A549 (cell line): ENCODE data around the gene DUSP28. TPM values are rescaled to one million over a fixed set of nuclear protein-coding genes. Genes with fewer than 3 reads are reported as not detected.

ENCODE experiments used
- ATAC-seq, 2 experiments: fragments of 200-7000 bp in 1 of 2; fragments of >200 bp in 1 of 2; cut with Nextera tagmentation in 1 of 2; cut with Tn5 transposase in 1 of 2; 3 replicates each; pipeline versions ENCODE4 v1.8.0 to v1.9.1; 2018 to 2020; ENCODE audit warnings: mild to moderate bottlenecking in 1 of 2, moderate library complexity in 1 of 2
- CTCF ChIA-PET: fragments of 300-600 bp; sonication (Branson Sonifier 250); formaldehyde crosslinking; extraction: SDS; loops from one replicate; lab custom pipeline; 2021; ENCODE audit warnings: antibody characterized with exemption, inconsistent platforms; lab: Yijun Ruan, JAX
- POLR2A ChIA-PET: fragments of 350-600 bp; formaldehyde crosslinking; extraction: SDS; loops from one replicate; lab custom pipeline; 2021; ENCODE audit warnings: antibody characterized with exemption, inconsistent platforms; lab: Yijun Ruan, JAX
- DNase-seq, 2 experiments: peaks; one replicate each; pipeline versions ENCODE4 v3.0.0 to v3.0.0-alpha.2; 2011 to 2016; ENCODE audit warnings: low read depth in 1 of 2, low spot score in 1 of 2
- FAIRE-seq: peaks from 2 replicates; lab custom pipeline; 2011; peaks lifted over from hg19 to GRCh38; lab: Jason Lieb, UNC
- H3K27ac ChIP-seq, 2 experiments: fragments of >200 bp; sonication (Bioruptor Twin); formaldehyde crosslinking; 3 replicates each; pipeline ENCODE4 v1.5.1; 2016 to 2017
- H3K4me1 ChIP-seq: fragments of >200 bp; sonication (Bioruptor Twin); formaldehyde crosslinking; 3 replicates; pipeline ENCODE4 v1.6.1; 2016
- H3K4me2 ChIP-seq: fragments of >200 bp; sonication (Bioruptor Twin); formaldehyde crosslinking; 3 replicates; pipeline ENCODE4 v1.6.1; 2016
- H3K4me3 ChIP-seq: fragments of >200 bp; sonication (Bioruptor Twin); formaldehyde crosslinking; 3 replicates; pipeline ENCODE4 v1.5.1; 2016
- H3K9me3 ChIP-seq: fragments of >200 bp; sonication (Bioruptor Twin); formaldehyde crosslinking; 3 replicates; pipeline ENCODE4 v1.6.1; 2016
- BCL3 ChIP-seq: fragments of >200 bp; sonication (Bioruptor Twin); formaldehyde crosslinking; IDR thresholded peaks from 3 replicates; pipeline ENCODE4 v1.6.1; 2016
- CBX2 ChIP-seq: fragments of 200-600 bp; sonication (generic); IDR thresholded peaks from 2 replicates; pipeline ENCODE4 v1.6.1; 2016; ENCODE audit warnings: low read depth, mild to moderate bottlenecking, borderline replicate concordance
- CEBPB ChIP-seq, 2 experiments: fragments of >200 bp in 1 of 2; sonication (Bioruptor Twin) in 1 of 2; formaldehyde crosslinking in 1 of 2; IDR thresholded peaks; 2 replicates each; pipeline ENCODE4 v1.6.1; 2012 to 2016
- EHF ChIP-seq: fragments of 250-450 bp; sonication (Bioruptor Pico); IDR thresholded peaks from 2 replicates; pipeline ENCODE4 v1.5.0; 2020; ENCODE audit warnings: mild to moderate bottlenecking
- ESRRA ChIP-seq: fragments of 150-350 bp; IDR thresholded peaks from 2 replicates; pipeline ENCODE4 v1.6.1; 2014; ENCODE audit warnings: mild to moderate bottlenecking, low read length, borderline replicate concordance
- FOXS1 ChIP-seq: fragments of 250-450 bp; sonication (Bioruptor Pico); IDR thresholded peaks from 2 replicates; pipeline ENCODE4 v1.5.0; 2020; ENCODE audit warnings: mild to moderate bottlenecking, moderate library complexity
- HDAC2 ChIP-seq: fragments of 200-600 bp; sonication (generic); IDR thresholded peaks from 2 replicates; pipeline ENCODE4 v1.6.1; 2016
- HOXA7 ChIP-seq: fragments of 250-450 bp; sonication (Bioruptor Pico); IDR thresholded peaks from 2 replicates; pipeline ENCODE4 v1.5.0; 2020; ENCODE audit warnings: mild to moderate bottlenecking, moderate library complexity
- HOXB13 ChIP-seq: fragments of 250-450 bp; sonication (Bioruptor Pico); IDR thresholded peaks from 2 replicates; pipeline ENCODE4 v1.5.0; 2020; ENCODE audit warnings: low read depth, mild to moderate bottlenecking, moderate library complexity
- JUN ChIP-seq, 2 experiments: fragments of >200 bp; sonication (Bioruptor Twin); formaldehyde crosslinking; IDR thresholded peaks; 2 replicates in 1 of 2; 3 replicates in 1 of 2; pipeline ENCODE4 v1.6.1; 2016 to 2017
- JUNB ChIP-seq: fragments of >200 bp; sonication (Bioruptor Twin); formaldehyde crosslinking; IDR thresholded peaks from 2 replicates; pipeline ENCODE4 v1.6.1; 2016
- KDM1A ChIP-seq: fragments of 200-600 bp; sonication (generic); IDR thresholded peaks from 2 replicates; pipeline ENCODE4 v1.6.1; 2016; ENCODE audit warnings: low read depth, mild to moderate bottlenecking
- MAX ChIP-seq: IDR thresholded peaks from 2 replicates; pipeline ENCODE4 v1.6.1; 2012
- MYC ChIP-seq: IDR thresholded peaks from 2 replicates; pipeline ENCODE4 v1.6.1; 2012; ENCODE audit warnings: mild to moderate bottlenecking, inconsistent platforms, low read length, improper control_type of control experiment, borderline replicate concordance
- PHF8 ChIP-seq: fragments of 200-600 bp; sonication (generic); IDR thresholded peaks from 2 replicates; pipeline ENCODE4 v1.6.1; 2016; ENCODE audit warnings: low read depth, mild to moderate bottlenecking, antibody characterized with exemption, moderate library complexity, borderline replicate concordance
- RARB ChIP-seq: fragments of 250-450 bp; sonication (Bioruptor Pico); IDR thresholded peaks from 2 replicates; pipeline ENCODE4 v1.8.0; 2021; ENCODE audit warnings: mild to moderate bottlenecking, moderate library complexity
- REST ChIP-seq: fragments of 200-600 bp; sonication (generic); IDR thresholded peaks from 2 replicates; pipeline ENCODE4 v1.6.1; 2016; ENCODE audit warnings: antibody characterized with exemption, mild to moderate bottlenecking, moderate library complexity
- RFX5 ChIP-seq: fragments of 450-650 bp; IDR thresholded peaks from 2 replicates; pipeline ENCODE4 v1.7.1; 2014; ENCODE audit warnings: antibody characterized with exemption, mild to moderate bottlenecking, moderate library complexity
- SMC3 ChIP-seq: fragments of >200 bp; sonication (Bioruptor Twin); formaldehyde crosslinking; IDR thresholded peaks from 3 replicates; pipeline ENCODE4 v1.6.1; 2018; ENCODE audit warnings: inconsistent platforms
- SREBF2 ChIP-seq: fragments of 450-650 bp; IDR thresholded peaks from 2 replicates; pipeline ENCODE4 v1.6.1; 2014; ENCODE audit warnings: mild to moderate bottlenecking, moderate library complexity
- TP53 ChIP-seq: fragments of 250-450 bp; sonication (Bioruptor Pico); IDR thresholded peaks from 2 replicates; pipeline ENCODE4 v1.5.0; 2021; ENCODE audit warnings: mild to moderate bottlenecking, moderate library complexity
- USF2 ChIP-seq: fragments of 450-650 bp; IDR thresholded peaks from 2 replicates; pipeline ENCODE4 v1.6.1; 2014; ENCODE audit warnings: antibody characterized with exemption
- ZC3H11A ChIP-seq: fragments of 450-650 bp; IDR thresholded peaks from 2 replicates; pipeline ENCODE4 v1.6.1; 2014; ENCODE audit warnings: antibody characterized with exemption, mild to moderate bottlenecking
- WGBS: methylation state at CpG from one replicate; pipeline ENCODE4 v1.1.6; 2017; ENCODE audit errors: missing lambda C conversion rate; 5-methylcytosine and 5-hydroxymethylcytosine counted together
- polyA plus RNA-seq, 4 experiments: library from polyadenylated mRNA; depleted of rRNA in 3 of 4; stranded (reverse); fragments of >200 nt; fragmentation: RNase III in 1 of 4; extraction: RNeasy Plus Mini Kit Qiagen cat#74134 plus additional on column Dnase treatment in 1 of 4; gene quantifications; 2 replicates in 3 of 4; 3 replicates in 1 of 4; pipeline ENCODE4 v1.2.3, GENCODE V29; 2011 to 2017

Gene DUSP28
- polyA plus RNA-seq, 2 of the 4 experiments (the other 2 are of a cell fraction), result 5.2 to 14.3 TPM

GRCh38 chr2:240600451-240600961 is 40.3 kb downstream of the DUSP28 start:
- WGBS, result 94% methylated on average over 13 of the region's 16 CpGs
- CTCF ChIA-PET, result interaction anchor here (1.2 kb wide), 1 partner anchor 25 kb away, joined by 3 read pairs; no protein-coding TSS in a partner anchor
- POLR2A ChIA-PET, result no interaction called here

GRCh38 chr2:240601061-240601830 is 41.1 kb downstream of the DUSP28 start:
- WGBS, result 78% methylated on average over 18 of the region's 20 CpGs
- POLR2A ChIA-PET, result interaction anchor here (0.6 kb wide), 1 partner anchor 15 kb away, joined by 3 read pairs; the partner anchor contains the start of gene CAPN10
- TF ChIP-seq JUN (IDR thresholded peaks at IDR 0.05) (no peak), HOXA7 (CRISPR knock-in tag) (no peak)

More at GRCh38 chr2:240600451-240600961, 40.3 kb downstream of the DUSP28 start:
- DNase-seq, result no peak
- H3K9me3 ChIP-seq, result no peaks in the 10 kb centered on the region
- H3K4me1 ChIP-seq, result peaks cover 11% of the 10 kb centered on the region
- no peak overlapping the region for H3K4me2 ChIP-seq
- no peak overlapping the region for H3K4me3 ChIP-seq
- no peak for ATAC-seq
- no peak for TF ChIP-seq EHF (CRISPR knock-in tag)
- TF ChIP-seq KDM1A, result no peak
- no peak for TF ChIP-seq CBX2
- no peak for TF ChIP-seq CEBPB (IDR thresholded peaks at IDR 0.05)
- TF ChIP-seq RARB (CRISPR knock-in tag), result no peak
- no peak for TF ChIP-seq MYC
- TF ChIP-seq SMC3, result no peak
- no peak for TF ChIP-seq MAX
- no peak for TF ChIP-seq FOXS1
- TF ChIP-seq ESRRA, result no peak
- TF ChIP-seq PHF8, result no peak
- TF ChIP-seq TP53, result no peak
- TF ChIP-seq RFX5, result no peak
- TF ChIP-seq JUNB, result no peak
- no peak for FAIRE-seq
- H3K27ac ChIP-seq, result no peak overlapping the region

GRCh38 chr2:240601831-240602160 is 41.6 kb downstream of the DUSP28 start:
- no peak for FAIRE-seq
- Histone ChIP-seq H3K4me2 (no peak overlapping the region), H3K27ac (no peak overlapping the region), H3K4me3 (no peak overlapping the region), H3K9me3 (no peaks in the 10 kb centered on the region), H3K4me1 (peaks cover 13% of the 10 kb centered on the region)
- WGBS, result 69% methylated on average over 3 of the region's 11 CpGs
- no peak for DNase-seq
- POLR2A ChIA-PET, result no interaction called here
- no peak for ATAC-seq
- CTCF ChIA-PET, result interaction anchor here (1.2 kb wide), 1 partner anchor 27 kb away, joined by 3 read pairs; no protein-coding TSS in a partner anchor
- no peak for TF ChIP-seq REST
- no peak for TF ChIP-seq HDAC2
- TF ChIP-seq FOXS1, result no peak
- no peak for TF ChIP-seq USF2
- no peak for TF ChIP-seq EHF (CRISPR knock-in tag)
- TF ChIP-seq BCL3, result no peak
- no peak for TF ChIP-seq HOXA7 (CRISPR knock-in tag)
- TF ChIP-seq TP53, result no peak
- no peak for TF ChIP-seq HOXB13 (CRISPR knock-in tag)
- TF ChIP-seq SMC3, result no peak
- TF ChIP-seq RFX5, result no peak
- no peak for TF ChIP-seq SREBF2
- TF ChIP-seq ZC3H11A, result no peak

More at GRCh38 chr2:240601061-240601830, 41.1 kb downstream of the DUSP28 start:
- no peak for FAIRE-seq
- Histone ChIP-seq H3K4me1 (peaks cover 13% of the 10 kb centered on the region), H3K27ac (no peak overlapping the region), H3K4me2 (no peak overlapping the region), H3K9me3 (no peaks in the 10 kb centered on the region), H3K4me3 (no peak overlapping the region)
- CTCF ChIA-PET, result interaction anchor here (1.2 kb wide), 1 partner anchor 26 kb away, joined by 3 read pairs; no protein-coding TSS in a partner anchor
- ATAC-seq, result no peak
- no peak for DNase-seq
